Osteoblast (primary cell): Measurements from ENCODE around the gene TUBA4B. TPM values are rescaled to one million over a fixed set of nuclear protein-coding genes. Genes with fewer than 3 reads are reported as not detected.
A peak's percentile ranks its signal among the peaks of the same experiment; 100 is the strongest.
"Not testable (repeated sequence)": the region's sequence is repeated elsewhere in the genome, so short reads cannot be mapped to it uniquely, and the experiment has no call there.

Experiments used
- DNase-seq: peaks from one replicate; pipeline ENCODE4 v3.0.0; 2011; ENCODE audit warnings: low spot score, mixed read lengths; ENCODE audit not compliant: insufficient read length; ENCODE audit errors: missing footprints
- H2AFZ ChIP-seq: 2 replicates; pipeline ENCODE4 v1.6.0; 2011; ENCODE audit warnings: mild to moderate bottlenecking, low read length
- H3K27ac ChIP-seq: 2 replicates; pipeline ENCODE4 v1.5.1; 2011; ENCODE audit warnings: mild to moderate bottlenecking, low read depth, low read length, moderate library complexity
- H3K27me3 ChIP-seq: 2 replicates; pipeline ENCODE4 v1.6.0; 2012; ENCODE audit warnings: mild to moderate bottlenecking, control low read depth, inconsistent platforms, low read length, moderate library complexity; ENCODE audit not compliant: insufficient read depth
- H3K36me3 ChIP-seq: 2 replicates; pipeline ENCODE4 v1.5.1; 2011; ENCODE audit warnings: mild to moderate bottlenecking, low read length, control low read depth, moderate library complexity; ENCODE audit not compliant: insufficient read depth
- H3K4me1 ChIP-seq: 2 replicates; pipeline ENCODE4 v1.5.1; 2011; ENCODE audit warnings: mild to moderate bottlenecking, low read length, control low read depth, moderate library complexity; ENCODE audit not compliant: insufficient read depth
- H3K4me2 ChIP-seq: 2 replicates; pipeline ENCODE4 v1.6.0; 2011; ENCODE audit warnings: mild to moderate bottlenecking, low read length; ENCODE audit not compliant: insufficient read depth
- H3K4me3 ChIP-seq: fragments of 200-600 bp; sonication (generic); 3 replicates; pipeline ENCODE4 v1.5.1; 2012; ENCODE audit warnings: mild to moderate bottlenecking, low read length, inconsistent platforms; ENCODE audit not compliant: insufficient read depth
- H3K79me2 ChIP-seq: 2 replicates; pipeline ENCODE4 v1.6.0; 2012; ENCODE audit warnings: mild to moderate bottlenecking, low read length, control low read depth, inconsistent platforms; ENCODE audit not compliant: insufficient read depth
- H3K9me3 ChIP-seq: 2 replicates; pipeline ENCODE4 v1.5.1; 2011; ENCODE audit warnings: low read depth, low read length, control low read depth
- H4K20me1 ChIP-seq: 2 replicates; pipeline ENCODE4 v1.6.0; 2012; ENCODE audit warnings: mild to moderate bottlenecking, low read length, control low read depth; ENCODE audit not compliant: insufficient read depth
- total RNA-seq: library from RNA; depleted of rRNA; stranded (reverse); fragments of >200 nt; gene quantifications from 2 replicates; pipeline ENCODE4 v1.2.3, GENCODE V29; 2012
- TF ChIP-seq, protein P1 (sequence below): IDR thresholded peaks from 2 replicates; pipeline ENCODE4 v1.5.1; 2011; ENCODE audit warnings: mild to moderate bottlenecking, low read depth, low read length, moderate library complexity; ENCODE audit errors: extremely low read depth

The TUBA4B gene
- total RNA-seq, 1 donor, result not detected

DNA sequence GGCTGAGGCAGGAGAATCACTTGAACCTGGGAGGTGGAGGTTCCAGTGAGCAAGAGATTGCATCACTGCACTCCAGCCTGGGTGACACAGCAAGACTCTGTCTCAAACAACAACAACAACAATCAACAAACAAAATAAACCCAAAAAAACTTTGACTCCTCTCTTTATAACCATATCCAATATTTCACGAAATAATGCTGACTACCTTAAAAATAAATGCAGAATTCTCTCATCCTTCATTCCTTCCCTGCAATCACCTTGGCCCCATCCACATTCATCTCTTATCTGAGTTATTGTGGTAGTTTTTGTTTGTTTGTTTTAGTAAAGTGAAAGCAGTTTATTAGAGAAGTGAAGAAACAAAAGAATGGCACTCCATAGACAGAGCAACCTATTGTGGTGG lies 53.0 kb downstream of the TUBA4B start:
- TF ChIP-seq, protein P1, sequence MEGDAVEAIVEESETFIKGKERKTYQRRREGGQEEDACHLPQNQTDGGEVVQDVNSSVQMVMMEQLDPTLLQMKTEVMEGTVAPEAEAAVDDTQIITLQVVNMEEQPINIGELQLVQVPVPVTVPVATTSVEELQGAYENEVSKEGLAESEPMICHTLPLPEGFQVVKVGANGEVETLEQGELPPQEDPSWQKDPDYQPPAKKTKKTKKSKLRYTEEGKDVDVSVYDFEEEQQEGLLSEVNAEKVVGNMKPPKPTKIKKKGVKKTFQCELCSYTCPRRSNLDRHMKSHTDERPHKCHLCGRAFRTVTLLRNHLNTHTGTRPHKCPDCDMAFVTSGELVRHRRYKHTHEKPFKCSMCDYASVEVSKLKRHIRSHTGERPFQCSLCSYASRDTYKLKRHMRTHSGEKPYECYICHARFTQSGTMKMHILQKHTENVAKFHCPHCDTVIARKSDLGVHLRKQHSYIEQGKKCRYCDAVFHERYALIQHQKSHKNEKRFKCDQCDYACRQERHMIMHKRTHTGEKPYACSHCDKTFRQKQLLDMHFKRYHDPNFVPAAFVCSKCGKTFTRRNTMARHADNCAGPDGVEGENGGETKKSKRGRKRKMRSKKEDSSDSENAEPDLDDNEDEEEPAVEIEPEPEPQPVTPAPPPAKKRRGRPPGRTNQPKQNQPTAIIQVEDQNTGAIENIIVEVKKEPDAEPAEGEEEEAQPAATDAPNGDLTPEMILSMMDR, result no peak
- H2AFZ ChIP-seq, result no peak overlapping the region
- no peaks in the 10 kb centered on the region for H4K20me1 ChIP-seq

DNA sequence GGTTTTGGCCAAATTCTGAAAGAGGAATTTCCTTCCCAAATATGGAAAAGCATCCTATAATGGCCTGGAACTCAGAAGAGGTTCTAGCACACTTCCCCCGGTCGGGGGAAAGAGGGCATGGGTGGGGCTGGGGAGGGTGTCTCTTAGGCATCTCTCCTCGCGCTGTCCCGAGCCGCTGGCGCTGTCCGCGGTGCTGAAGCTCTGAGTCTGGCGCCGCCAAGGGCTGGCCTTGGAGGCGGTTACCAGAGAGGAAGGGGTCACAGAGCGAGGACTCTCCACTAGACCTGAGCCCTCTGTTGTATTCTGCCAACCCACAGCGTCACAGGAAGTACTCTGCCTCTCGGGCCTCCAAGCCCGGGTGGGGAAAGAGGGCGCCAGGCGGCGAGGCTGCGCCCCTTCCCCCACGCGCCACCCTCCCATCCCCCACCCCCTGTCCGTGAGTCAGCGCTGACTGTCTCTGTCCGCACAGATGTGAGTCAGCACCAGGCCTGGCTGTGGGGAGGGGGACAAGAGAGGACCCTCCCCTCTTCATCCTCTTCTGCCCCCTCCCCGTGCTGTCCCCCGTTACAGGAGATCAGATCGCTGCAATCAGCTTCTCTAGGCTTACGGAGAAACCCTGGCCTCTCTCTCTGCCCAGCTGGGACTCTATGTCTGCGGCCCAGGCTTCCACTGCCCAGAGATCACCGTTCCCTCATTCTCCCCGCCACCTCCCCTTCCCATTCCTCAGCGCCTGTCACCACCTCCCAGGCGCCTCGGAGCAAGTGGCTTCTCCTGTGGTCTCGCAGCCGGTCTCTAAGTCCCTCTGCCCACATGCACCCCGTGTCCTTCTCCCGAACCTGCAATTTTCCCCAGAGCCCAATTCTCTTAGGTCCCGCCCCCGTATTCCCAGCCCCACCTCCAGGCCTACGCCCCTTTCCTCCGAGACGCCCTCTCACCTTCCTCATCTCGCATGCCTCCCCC lies 55.4 kb downstream of the TUBA4B start:
- Histone ChIP-seq H3K4me2 (peak overlapping the region; percentile 66), H3K27ac (no peak overlapping the region), H3K79me2 (no peaks in the 10 kb centered on the region), H4K20me1 (no peaks in the 10 kb centered on the region), H3K4me1 (no peaks in the 10 kb centered on the region), H3K36me3 (no peaks in the 10 kb centered on the region), H3K27me3 (peaks cover 27% of the 10 kb centered on the region), H3K4me3 (peak overlapping the region; percentile 47), H2AFZ (no peak overlapping the region), H3K9me3 (no peaks in the 10 kb centered on the region)
- TF ChIP-seq, protein P1, result no peak
- DNase-seq, result peak; percentile 98

More for the DNA sequence above, 53.0 kb downstream of the TUBA4B start:
- Histone ChIP-seq H3K79me2 (no peaks in the 10 kb centered on the region), H3K4me1 (no peaks in the 10 kb centered on the region), H3K27me3 (peaks cover 46% of the 10 kb centered on the region), H3K4me3 (no peak overlapping the region), H3K36me3 (no peaks in the 10 kb centered on the region), H3K4me2 (no peak overlapping the region), H3K9me3 (no peaks in the 10 kb centered on the region), H3K27ac (no peak overlapping the region)
- no peak for DNase-seq

DNA sequence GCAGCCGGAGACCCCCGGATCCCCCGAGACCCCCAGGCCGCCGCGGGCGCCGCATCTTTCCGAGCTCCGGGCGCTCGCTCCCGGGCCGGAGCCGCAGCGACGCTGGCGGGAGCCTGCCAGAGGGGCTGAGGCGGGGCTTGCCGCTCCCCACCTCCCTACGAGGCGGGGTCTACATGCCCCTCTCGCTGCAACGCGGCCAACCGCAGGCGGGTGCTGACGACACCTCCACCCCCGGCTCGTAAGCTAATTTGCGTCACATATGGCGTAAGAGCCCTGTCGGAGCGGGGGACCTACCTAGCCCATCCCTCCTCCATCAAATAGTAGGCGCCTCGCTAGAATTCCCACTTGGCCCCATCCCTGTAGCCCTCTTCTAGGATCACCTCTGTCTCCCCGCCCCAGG lies 56.2 kb downstream of the TUBA4B start, which contains the start of gene PTPRN:
Gene PTPRN, minus strand, starts transcription at position 124 of the 400 bp plus-strand sequence. Its CDS starts 69 bp downstream, at position 55.
- TF ChIP-seq, protein P1, result no peak
- Histone ChIP-seq H3K79me2 (no peaks in the 10 kb centered on the region), H4K20me1 (no peaks in the 10 kb centered on the region), H3K4me1 (no peaks in the 10 kb centered on the region), H3K27me3 (peaks cover 22% of the 10 kb centered on the region), H2AFZ (no peak within 1 kb of the TSS), H3K4me3 (peak within 1 kb of the TSS; percentile 47), H3K27ac (no peak within 1 kb of the TSS), H3K4me2 (peak within 1 kb of the TSS; percentile 66), H3K36me3 (no peaks in the 10 kb centered on the region), H3K9me3 (no peaks in the 10 kb centered on the region)
- DNase-seq, result no peak

DNA sequence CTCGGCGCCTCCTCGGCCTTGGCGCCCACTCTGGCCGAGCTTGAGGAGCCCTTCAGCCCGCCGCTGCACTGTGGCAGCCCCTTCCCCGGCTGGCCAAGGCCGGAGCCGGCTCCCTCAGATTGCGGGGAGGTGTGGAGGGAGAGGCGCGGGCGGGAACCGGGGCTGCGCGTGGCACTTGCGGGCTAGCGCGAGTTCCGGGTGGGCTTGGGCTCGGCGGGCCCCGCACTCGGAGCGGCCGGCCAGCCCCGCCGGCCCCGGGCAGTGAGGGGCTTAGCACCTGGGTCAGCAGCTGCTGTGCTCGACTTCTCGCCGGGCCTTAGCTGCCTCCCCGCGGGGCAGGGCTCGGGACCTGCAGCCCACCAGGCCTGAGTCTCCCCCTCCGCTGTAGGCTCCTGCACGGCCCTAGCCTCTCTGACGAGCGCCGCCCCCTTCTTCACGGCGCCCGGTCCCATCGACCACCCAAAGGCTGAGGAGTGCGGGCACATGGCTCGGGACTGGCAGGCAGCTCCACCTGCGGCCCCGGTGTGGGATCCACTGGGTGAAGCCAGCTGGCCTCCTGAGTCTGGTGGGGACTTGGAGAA lies 59.7 kb downstream of the TUBA4B start:
- not testable (repeated sequence) for H3K27ac ChIP-seq, H3K36me3 ChIP-seq, H3K79me2 ChIP-seq, H3K4me2 ChIP-seq, H2AFZ ChIP-seq, H3K4me1 ChIP-seq, H4K20me1 ChIP-seq, H3K4me3 ChIP-seq, H3K9me3 ChIP-seq, DNase-seq
- H3K27me3 ChIP-seq, result peaks cover 22% of the 10 kb centered on the region
